ENCODE results near the gene RAB40B. TPM values are rescaled to one million over a fixed set of nuclear protein-coding genes. Genes with fewer than 3 reads are reported as not detected.

Gene RAB40B
- total RNA-seq, 1 donor from 2014 or later, result 11.5 TPM

GRCh38 chr17:82616021-82616711, 82.3 kb downstream of the RAB40B start:
- no peaks in the 10 kb centered on the region for H3K9me3 ChIP-seq
- no peak overlapping the region for H3K4me3 ChIP-seq
- DNase-seq (no peak), ATAC-seq (no peak)
- intact Hi-C loops (cut with DNase I), result no loop called here
- H3K27ac ChIP-seq, result no peak overlapping the region
- peaks cover 65% of the 10 kb centered on the region for H3K36me3 ChIP-seq
- H3K27me3 ChIP-seq, result no peaks in the 10 kb centered on the region
- TF ChIP-seq CTCF (IDR thresholded peaks at IDR 0.05), result no peak
- H3K4me1 ChIP-seq, result peaks cover 2% of the 10 kb centered on the region

- DNase-seq, result no peak
- Histone ChIP-seq H3K4me3 (no peak overlapping the region), H3K36me3 (peaks cover 61% of the 10 kb centered on the region), H3K27me3 (no peaks in the 10 kb centered on the region), H3K9me3 (no peaks in the 10 kb centered on the region), H3K27ac (no peak overlapping the region), H3K4me1 (peaks cover 4% of the 10 kb centered on the region)
- intact Hi-C loops (cut with DNase I), result no loop called here
- no peak for ATAC-seq
- TF ChIP-seq CTCF (IDR thresholded peaks at IDR 0.05), result no peak
These were observed 83.1 kb downstream of the RAB40B start for GRCh38 chr17:82615084-82616020.

- no peak for TF ChIP-seq CTCF (IDR thresholded peaks at IDR 0.05)
- H3K4me1 ChIP-seq, result peaks cover 4% of the 10 kb centered on the region
- no peak for ATAC-seq
- no peaks in the 10 kb centered on the region for H3K27me3 ChIP-seq
- H3K9me3 ChIP-seq, result no peaks in the 10 kb centered on the region
- no peak for DNase-seq
- no peak overlapping the region for H3K4me3 ChIP-seq
- peaks cover 57% of the 10 kb centered on the region for H3K36me3 ChIP-seq
- no peak overlapping the region for H3K27ac ChIP-seq
- intact Hi-C loops (cut with DNase I), result no loop called here
These were observed 84.3 kb downstream of the RAB40B start for GRCh38 chr17:82614095-82614631.

- H3K36me3 ChIP-seq, result peaks cover 50% of the 10 kb centered on the region
- ATAC-seq (peak; percentile 78), DNase-seq (no peak)
- intact Hi-C loops (cut with DNase I), result no loop called here
- H3K4me1 ChIP-seq, result peaks cover 4% of the 10 kb centered on the region
- no peaks in the 10 kb centered on the region for H3K9me3 ChIP-seq
- H3K4me3 ChIP-seq, result no peak overlapping the region
- no peak overlapping the region for H3K27ac ChIP-seq
- H3K27me3 ChIP-seq, result no peaks in the 10 kb centered on the region
- TF ChIP-seq CTCF (IDR thresholded peaks at IDR 0.05), result no peak
These were observed 85.0 kb downstream of the RAB40B start for GRCh38 chr17:82613283-82614094.

All from upper lobe of right lung (tissue), 1 donor.